ENCODE measurements around the gene FAM20B.

The FAM20B gene

GRCh38 chr1:179025975-179026812, 500 bp downstream of the FAM20B start:
- TF ChIP-seq CTCF (IDR thresholded peaks at IDR 0.05; ENCODE audit: low read length) (no peak), EZH2 (IDR thresholded peaks at IDR 0.05; ENCODE audit: borderline replicate concordance, low read length) (no peak)
- no peaks in the 10 kb centered on the region for H4K20me1 ChIP-seq (ENCODE audit: insufficient read depth, low read length)
- H3K9me3 ChIP-seq (ENCODE audit: low read length), result no peaks in the 10 kb centered on the region
- no peak overlapping the region for H3K27ac ChIP-seq (ENCODE audit: low read depth, low read length, poor library complexity, severe bottlenecking)
- H3K4me3 ChIP-seq (ENCODE audit: low read depth, low read length, poor library complexity, severe bottlenecking), result peak overlapping the region; percentile 82
- no peaks in the 10 kb centered on the region for H3K27me3 ChIP-seq (ENCODE audit: insufficient read depth, low read length)
- peaks cover 10% of the 10 kb centered on the region for H3F3A ChIP-seq (ENCODE audit: insufficient read depth, low read length)
- H3K9ac ChIP-seq (ENCODE audit: low read length), result peak overlapping the region; percentile 85
- H3K9me2 ChIP-seq (ENCODE audit: low read depth, low read length), result no peaks in the 10 kb centered on the region
- H3K4me1 ChIP-seq (ENCODE audit: insufficient read depth, low read length, severe bottlenecking), result peaks cover 28% of the 10 kb centered on the region
- no peaks in the 10 kb centered on the region for H3K36me3 ChIP-seq (ENCODE audit: insufficient read depth, low read length)
- H2AFZ ChIP-seq (ENCODE audit: low read length), result no peak overlapping the region
- H3K4me2 ChIP-seq (ENCODE audit: low read length), result peak overlapping the region; percentile 81
- no peaks in the 10 kb centered on the region for H3K79me2 ChIP-seq (ENCODE audit: insufficient read depth, low read length)

GRCh38 chr1:179026813-179027669, 1.3 kb downstream of the FAM20B start:
- peak overlapping the region; percentile 85 for H3K9ac ChIP-seq (ENCODE audit: low read length)
- no peak overlapping the region for H2AFZ ChIP-seq (ENCODE audit: low read length)
- H3K9me2 ChIP-seq (ENCODE audit: low read depth, low read length), result no peaks in the 10 kb centered on the region
- H3K27ac ChIP-seq (ENCODE audit: low read depth, low read length, poor library complexity, severe bottlenecking), result no peak overlapping the region
- peak overlapping the region; percentile 81 for H3K4me2 ChIP-seq (ENCODE audit: low read length)
- no peak for TF ChIP-seq EZH2 (IDR thresholded peaks at IDR 0.05; ENCODE audit: borderline replicate concordance, low read length)
- no peak for TF ChIP-seq CTCF (IDR thresholded peaks at IDR 0.05; ENCODE audit: low read length)
- H3F3A ChIP-seq (ENCODE audit: insufficient read depth, low read length), result peaks cover 10% of the 10 kb centered on the region
- H3K36me3 ChIP-seq (ENCODE audit: insufficient read depth, low read length), result no peaks in the 10 kb centered on the region
- H3K9me3 ChIP-seq (ENCODE audit: low read length), result no peaks in the 10 kb centered on the region
- no peaks in the 10 kb centered on the region for H3K79me2 ChIP-seq (ENCODE audit: insufficient read depth, low read length)
- H4K20me1 ChIP-seq (ENCODE audit: insufficient read depth, low read length), result no peaks in the 10 kb centered on the region
- H3K4me1 ChIP-seq (ENCODE audit: insufficient read depth, low read length, severe bottlenecking), result peaks cover 31% of the 10 kb centered on the region
- peak overlapping the region; percentile 82 for H3K4me3 ChIP-seq (ENCODE audit: low read depth, low read length, poor library complexity, severe bottlenecking)
- H3K27me3 ChIP-seq (ENCODE audit: insufficient read depth, low read length), result no peaks in the 10 kb centered on the region

- Histone ChIP-seq H3K27me3 (ENCODE audit: insufficient read depth, low read length) (no peaks in the 10 kb centered on the region), H3K9me2 (ENCODE audit: low read depth, low read length) (no peaks in the 10 kb centered on the region), H3K4me3 (ENCODE audit: low read depth, low read length, poor library complexity, severe bottlenecking) (no peak overlapping the region), H3K79me2 (ENCODE audit: insufficient read depth, low read length) (no peaks in the 10 kb centered on the region), H4K20me1 (ENCODE audit: insufficient read depth, low read length) (no peaks in the 10 kb centered on the region), H3F3A (ENCODE audit: insufficient read depth, low read length) (peaks cover 10% of the 10 kb centered on the region), H3K9ac (ENCODE audit: low read length) (no peak overlapping the region), H3K9me3 (ENCODE audit: low read length) (no peaks in the 10 kb centered on the region), H3K4me1 (ENCODE audit: insufficient read depth, low read length, severe bottlenecking) (peaks cover 29% of the 10 kb centered on the region), H3K36me3 (ENCODE audit: insufficient read depth, low read length) (no peaks in the 10 kb centered on the region), H3K4me2 (ENCODE audit: low read length) (no peak overlapping the region), H3K27ac (ENCODE audit: low read depth, low read length, poor library complexity, severe bottlenecking) (peak overlapping the region; percentile 9), H2AFZ (ENCODE audit: low read length) (no peak overlapping the region)
- TF ChIP-seq CTCF (IDR thresholded peaks at IDR 0.05; ENCODE audit: low read length) (no peak), EZH2 (IDR thresholded peaks at IDR 0.05; ENCODE audit: borderline replicate concordance, low read length) (no peak)
Observed at GRCh38 chr1:179029321-179029759, 3.6 kb downstream of the FAM20B start.

Measured in OCI-LY1 (cell line).